NT2/D1 (cell line): ENCODE data around the gene ACAA2.

Source experiments
- DNase-seq: peaks from one replicate; pipeline ENCODE4 v3.0.0-alpha.2; 2011; ENCODE audit warnings: low read depth, low spot score
- H3K27me3 ChIP-seq: 2 replicates; pipeline ENCODE4 v1.6.0; 2011; ENCODE audit warnings: mild to moderate bottlenecking; ENCODE audit not compliant: insufficient read length, insufficient read depth
- H3K36me3 ChIP-seq: 2 replicates; pipeline ENCODE4 v1.6.1; 2011; ENCODE audit warnings: mild to moderate bottlenecking, low read length, mixed read lengths; ENCODE audit not compliant: insufficient read depth, insufficient read length
- H3K4me1 ChIP-seq: 2 replicates; pipeline ENCODE4 v1.5.1; 2011; ENCODE audit not compliant: insufficient read depth, insufficient read length
- H3K4me3 ChIP-seq: 2 replicates; pipeline ENCODE4 v1.5.1; 2011; ENCODE audit warnings: low read depth; ENCODE audit not compliant: insufficient read length
- H3K9ac ChIP-seq: 2 replicates; pipeline ENCODE4 v1.6.0; 2011; ENCODE audit warnings: low read depth; ENCODE audit not compliant: insufficient read length
- H3K9me3 ChIP-seq: 2 replicates; pipeline ENCODE4 v1.5.1; 2011; ENCODE audit warnings: mild to moderate bottlenecking, low read length; ENCODE audit not compliant: insufficient read depth
- SUZ12 ChIP-seq: IDR thresholded peaks from 2 replicates; pipeline ENCODE4 v1.6.1; 2011; ENCODE audit not compliant: insufficient read length, insufficient read depth; ENCODE audit errors: extremely low read depth
- YY1 ChIP-seq: IDR thresholded peaks from 2 replicates; pipeline ENCODE4 v1.6.1; 2011; ENCODE audit not compliant: insufficient read length, insufficient read depth
- ZNF274 ChIP-seq: IDR thresholded peaks from 2 replicates; pipeline ENCODE4 v1.6.1; 2011; ENCODE audit warnings: mild to moderate bottlenecking, low read depth, low read length

The ACAA2 gene

GRCh38 chr18:49767111-49768050 lies 46.0 kb downstream of the ACAA2 start:
- H3K4me1 ChIP-seq = peaks cover 7% of the 10 kb centered on the region
- no peaks in the 10 kb centered on the region for H3K36me3 ChIP-seq
- no peaks in the 10 kb centered on the region for H3K27me3 ChIP-seq
- H3K9me3 ChIP-seq = no peaks in the 10 kb centered on the region
- H3K4me3 ChIP-seq = no peak overlapping the region
- TF ChIP-seq YY1 = no peak
- TF ChIP-seq ZNF274 = no peak
- TF ChIP-seq SUZ12 = no peak
- DNase-seq = no peak
- no peak overlapping the region for H3K9ac ChIP-seq

DNA sequence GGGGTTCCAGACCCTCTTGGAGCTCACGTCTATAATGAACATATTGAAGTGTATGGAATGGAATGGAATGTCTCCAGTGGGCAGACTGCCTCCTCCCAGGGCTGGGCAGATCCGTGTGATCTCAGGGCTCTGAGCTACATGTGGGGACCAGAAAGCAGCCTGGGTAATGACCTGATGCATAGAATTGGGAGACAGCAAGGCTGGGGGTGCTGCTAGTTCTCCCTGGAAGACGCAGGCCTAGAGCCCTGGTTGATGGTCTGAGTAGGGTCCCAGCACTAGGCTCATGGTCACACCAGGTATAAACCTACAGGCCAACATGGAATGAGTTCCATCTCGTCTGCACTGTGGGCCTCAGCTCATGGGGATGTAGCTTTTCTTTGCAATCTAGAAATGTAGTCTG lies 46.7 kb downstream of the ACAA2 start:
- H3K4me1 ChIP-seq = peaks cover 7% of the 10 kb centered on the region
- DNase-seq = no peak
- TF ChIP-seq ZNF274 = no peak
- TF ChIP-seq SUZ12 = no peak
- TF ChIP-seq YY1 = no peak

GRCh38 chr18:49764032-49764431 lies 49.3 kb downstream of the ACAA2 start:
- H3K4me1 ChIP-seq = peaks cover 7% of the 10 kb centered on the region
- no peaks in the 10 kb centered on the region for H3K36me3 ChIP-seq
- H3K27me3 ChIP-seq = no peaks in the 10 kb centered on the region
- no peak for TF ChIP-seq ZNF274
- TF ChIP-seq SUZ12 = no peak
- TF ChIP-seq YY1 = no peak
- no peak overlapping the region for H3K4me3 ChIP-seq
- H3K9ac ChIP-seq = no peak overlapping the region
- DNase-seq = no peak
- no peaks in the 10 kb centered on the region for H3K9me3 ChIP-seq

More for the DNA sequence above, 46.7 kb downstream of the ACAA2 start:
- no peaks in the 10 kb centered on the region for H3K9me3 ChIP-seq
- H3K4me3 ChIP-seq = no peak overlapping the region
- H3K27me3 ChIP-seq = no peaks in the 10 kb centered on the region
- no peaks in the 10 kb centered on the region for H3K36me3 ChIP-seq
- no peak overlapping the region for H3K9ac ChIP-seq

DNA sequence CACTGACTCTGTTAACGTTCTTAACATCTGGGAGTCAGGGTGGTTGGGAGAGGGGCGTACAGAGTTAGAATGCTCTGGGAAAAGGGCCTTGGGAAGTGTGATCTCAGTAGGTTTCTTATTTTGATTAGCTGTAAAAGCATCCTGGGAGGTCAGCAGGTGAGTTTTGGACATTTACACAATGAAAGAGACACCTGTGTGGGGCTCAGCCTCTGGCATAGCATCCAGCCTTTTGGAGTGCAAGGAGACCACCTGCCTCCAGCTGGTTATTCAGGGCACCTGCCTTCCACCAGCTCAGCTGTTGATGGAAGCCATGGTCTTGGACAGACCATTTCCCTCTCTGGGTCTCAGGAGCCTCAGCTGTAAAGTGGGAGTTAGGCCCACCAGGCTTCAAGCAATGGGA lies 49.7 kb downstream of the ACAA2 start:
- Histone ChIP-seq H3K4me3 (no peak overlapping the region), H3K36me3 (no peaks in the 10 kb centered on the region), H3K9ac (no peak overlapping the region), H3K9me3 (no peaks in the 10 kb centered on the region), H3K4me1 (peaks cover 7% of the 10 kb centered on the region), H3K27me3 (no peaks in the 10 kb centered on the region)
- TF ChIP-seq SUZ12 = no peak
- TF ChIP-seq ZNF274 = no peak
- no peak for TF ChIP-seq YY1
- DNase-seq = no peak

- no peak for TF ChIP-seq SUZ12
- TF ChIP-seq YY1 = no peak
- no peak for TF ChIP-seq ZNF274
- no peak overlapping the region for H3K9ac ChIP-seq
Measured at GRCh38 chr18:49762191-49763077, 50.9 kb downstream of the ACAA2 start.

DNA sequence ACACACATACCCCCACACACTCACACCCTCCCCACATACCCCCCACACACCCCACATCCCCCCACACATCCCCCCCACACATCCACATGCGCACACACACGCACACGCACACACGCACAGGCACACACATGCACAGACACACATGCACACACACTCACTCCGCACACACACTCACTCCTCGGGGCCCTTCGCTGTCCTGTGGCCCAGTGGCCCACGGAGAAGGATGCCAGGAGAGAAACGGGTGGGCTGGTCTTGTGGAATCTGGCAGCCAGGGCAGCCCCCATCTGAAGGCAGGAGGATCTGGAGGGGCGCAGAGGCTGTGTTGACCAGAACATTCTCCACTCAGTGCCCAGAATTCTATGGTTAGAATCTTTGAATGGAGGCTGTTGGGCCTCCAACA lies 51.6 kb downstream of the ACAA2 start:
- H3K9me3 ChIP-seq = no peaks in the 10 kb centered on the region
- no peaks in the 10 kb centered on the region for H3K36me3 ChIP-seq
- no peak overlapping the region for H3K9ac ChIP-seq
- H3K4me3 ChIP-seq = no peak overlapping the region
- H3K27me3 ChIP-seq = no peaks in the 10 kb centered on the region
- TF ChIP-seq SUZ12 (no peak), ZNF274 (no peak), YY1 (no peak)
- DNase-seq = no peak
- peaks cover 5% of the 10 kb centered on the region for H3K4me1 ChIP-seq

More at GRCh38 chr18:49762191-49763077, 50.9 kb downstream of the ACAA2 start:
- H3K36me3 ChIP-seq = no peaks in the 10 kb centered on the region
- H3K27me3 ChIP-seq = no peaks in the 10 kb centered on the region
- H3K4me1 ChIP-seq = peaks cover 5% of the 10 kb centered on the region
- no peak overlapping the region for H3K4me3 ChIP-seq
- no peaks in the 10 kb centered on the region for H3K9me3 ChIP-seq
- no peak for DNase-seq

GRCh38 chr18:49758263-49758610 lies 55.1 kb downstream of the ACAA2 start:
- TF ChIP-seq ZNF274 = no peak
- no peak for TF ChIP-seq YY1
- no peak for TF ChIP-seq SUZ12
- H3K36me3 ChIP-seq = no peaks in the 10 kb centered on the region
- peaks cover 4% of the 10 kb centered on the region for H3K27me3 ChIP-seq
- H3K9me3 ChIP-seq = no peaks in the 10 kb centered on the region
- DNase-seq = no peak
- no peak overlapping the region for H3K4me3 ChIP-seq
- H3K9ac ChIP-seq = peak overlapping the region; percentile 2
- H3K4me1 ChIP-seq = peaks cover 5% of the 10 kb centered on the region
